ENCODE data around the gene CXXC5.

Gene CXXC5

GRCh38 chr5:139680368-139681111 is 32.4 kb downstream of the CXXC5 start:
- no peak for DNase-seq (ENCODE audit: low read depth, low spot score)

- no peak for DNase-seq (ENCODE audit: low read depth, low spot score)
Measured at GRCh38 chr5:139681112-139681458, 32.9 kb downstream of the CXXC5 start.

GRCh38 chr5:139681466-139681865 is 33.3 kb downstream of the CXXC5 start:
- no peak for DNase-seq (ENCODE audit: low read depth, low spot score)

- DNase-seq (ENCODE audit: low read depth, low spot score) = no peak
Measured at GRCh38 chr5:139682016-139682975, 34.1 kb downstream of the CXXC5 start.

GRCh38 chr5:139683295-139684271 is 35.4 kb downstream of the CXXC5 start:
- DNase-seq (ENCODE audit: low read depth, low spot score) = no peak

GRCh38 chr5:139684350-139684880 is 36.3 kb downstream of the CXXC5 start:
- no peak for DNase-seq (ENCODE audit: low read depth, low spot score)

- no peak for DNase-seq (ENCODE audit: low read depth, low spot score)
Measured at GRCh38 chr5:139684881-139685749, 37.0 kb downstream of the CXXC5 start.

GRCh38 chr5:139685886-139686285 is 37.7 kb downstream of the CXXC5 start:
- DNase-seq (ENCODE audit: low read depth, low spot score) = no peak

GRCh38 chr5:139686356-139686705 is 38.2 kb downstream of the CXXC5 start:
- no peak for DNase-seq (ENCODE audit: low read depth, low spot score)

- DNase-seq (ENCODE audit: low read depth, low spot score) = no peak
Measured at GRCh38 chr5:139686706-139687441, 38.7 kb downstream of the CXXC5 start.

- no peak for DNase-seq (ENCODE audit: low read depth, low spot score)
Measured at GRCh38 chr5:139687656-139688055, 39.5 kb downstream of the CXXC5 start.

- no peak for DNase-seq (ENCODE audit: low read depth, low spot score)
Measured at GRCh38 chr5:139688088-139688702, 40.0 kb downstream of the CXXC5 start.

- no peak for DNase-seq (ENCODE audit: low read depth, low spot score)
Measured at GRCh38 chr5:139688751-139689372, 40.7 kb downstream of the CXXC5 start.

- DNase-seq (ENCODE audit: low read depth, low spot score) = no peak
Measured at GRCh38 chr5:139689631-139690063, 41.5 kb downstream of the CXXC5 start.

- no peak for DNase-seq (ENCODE audit: low read depth, low spot score)
Measured at GRCh38 chr5:139690064-139690802, 42.1 kb downstream of the CXXC5 start.

GRCh38 chr5:139690803-139691629 is 42.9 kb downstream of the CXXC5 start:
- no peak for DNase-seq (ENCODE audit: low read depth, low spot score)

- DNase-seq (ENCODE audit: low read depth, low spot score) = no peak
Measured at GRCh38 chr5:139692148-139692547, 44.0 kb downstream of the CXXC5 start.

All from activated naive CD8-positive, alpha-beta T cell treated with anti-CD3 and anti-CD28 coated beads, Interleukin-2, amount 50 U/mL, for 16 hours (primary cell).